GM21529 (cell line): Measurements from ENCODE around the gene KLRC4.
"Not testable (repeated sequence)": the region's sequence is repeated elsewhere in the genome, so short reads cannot be mapped to it uniquely, and the experiment has no call there.

ENCODE experiments used
- ATAC-seq: cut with Tn5 transposase; IDR thresholded peaks from one replicate; pipeline ENCODE4 v1.9.1; 2021; ENCODE audit not compliant: unreplicated experiment

Gene KLRC4

DNA sequence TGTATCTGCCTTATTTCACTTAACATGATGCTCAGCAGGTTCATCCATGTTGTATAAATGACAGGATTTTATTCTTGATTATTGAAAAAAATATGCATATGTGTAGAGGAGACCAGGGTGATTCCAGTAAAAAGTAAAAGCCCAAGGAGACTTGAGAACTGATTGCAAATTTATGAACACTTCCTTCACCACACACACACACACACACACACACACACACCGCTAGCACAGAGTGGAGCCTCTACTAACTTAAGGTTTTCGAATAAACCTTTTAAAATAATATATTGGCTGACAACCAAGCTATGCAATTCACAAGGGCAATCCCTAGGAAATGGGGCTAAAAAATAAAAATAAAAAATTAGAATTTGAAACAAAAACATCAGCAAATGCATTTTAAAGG is 11.4 kb downstream of the KLRC4 start:
- no peak for ATAC-seq

GRCh38 chr12:10397296-10397695 is 12.3 kb downstream of the KLRC4 start:
- ATAC-seq: no peak

- ATAC-seq: not testable (repeated sequence)
These were observed 13.4 kb downstream of the KLRC4 start for GRCh38 chr12:10396176-10396575.

- ATAC-seq: peak; percentile 90
These were observed 14.1 kb downstream of the KLRC4 start for GRCh38 chr12:10395390-10395998.

GRCh38 chr12:10394531-10395152 is 14.9 kb downstream of the KLRC4 start:
- ATAC-seq: not testable (repeated sequence)

GRCh38 chr12:10393291-10393690 is 16.3 kb downstream of the KLRC4 start:
- ATAC-seq: no peak

DNA sequence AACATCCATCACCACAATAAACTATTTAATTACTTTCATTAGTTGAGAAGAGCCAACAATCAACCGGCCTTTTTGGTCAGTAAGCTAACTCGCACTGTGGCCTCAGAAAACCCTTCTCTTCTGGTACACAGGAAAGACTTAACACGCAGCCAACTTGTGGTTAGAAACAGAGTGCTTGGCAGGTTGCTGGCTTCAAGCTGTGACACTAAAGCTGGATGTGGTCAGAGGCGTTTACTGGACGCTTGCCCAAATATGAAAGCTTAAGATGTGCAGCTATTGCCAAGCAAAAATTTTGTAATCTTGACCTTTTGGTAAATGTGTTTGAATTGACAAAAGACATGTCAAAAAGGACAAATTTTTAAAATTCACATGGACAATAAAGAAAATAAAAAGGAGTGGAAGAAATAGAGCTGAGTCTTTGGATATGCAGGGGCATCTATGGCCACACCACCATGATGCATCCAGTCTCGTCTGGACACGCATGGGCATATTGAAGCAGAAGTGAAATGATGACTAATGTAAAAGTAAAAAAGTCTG is 17.1 kb downstream of the KLRC4 start:
- no peak for ATAC-seq

- not testable (repeated sequence) for ATAC-seq
These were observed 18.6 kb downstream of the KLRC4 start for GRCh38 chr12:10390991-10391390.

- no peak for ATAC-seq
These were observed 19.7 kb downstream of the KLRC4 start, which contains the start of gene KLRK1 for GRCh38 chr12:10389904-10390303. Gene KLRK1 (minus strand): TSS chr12:10390041. CDS start chr12:10388810, 1,231 bp downstream.

- ATAC-seq: no peak
These were observed 20.7 kb downstream of the KLRC4 start for GRCh38 chr12:10388624-10389413.

DNA sequence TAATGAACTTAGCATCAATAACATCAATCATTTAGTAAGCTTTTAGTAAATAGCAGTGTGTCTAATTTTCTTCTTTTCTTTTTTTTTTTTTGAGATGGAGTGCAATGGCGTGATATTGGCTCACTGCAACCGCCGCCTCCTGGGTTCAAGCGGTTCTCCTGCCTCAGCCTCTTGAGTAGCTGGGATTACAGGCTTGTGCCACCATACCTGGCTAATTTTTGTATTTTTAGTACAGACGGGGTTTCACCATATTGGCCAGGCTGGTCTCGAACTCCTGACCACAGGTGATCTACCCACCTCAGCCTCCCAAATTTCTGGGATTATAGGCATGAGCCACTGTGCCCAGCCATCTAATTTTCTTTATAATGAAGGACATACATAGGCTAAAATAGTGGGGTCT is 22.1 kb downstream of the KLRC4 start:
- not testable (repeated sequence) for ATAC-seq

DNA sequence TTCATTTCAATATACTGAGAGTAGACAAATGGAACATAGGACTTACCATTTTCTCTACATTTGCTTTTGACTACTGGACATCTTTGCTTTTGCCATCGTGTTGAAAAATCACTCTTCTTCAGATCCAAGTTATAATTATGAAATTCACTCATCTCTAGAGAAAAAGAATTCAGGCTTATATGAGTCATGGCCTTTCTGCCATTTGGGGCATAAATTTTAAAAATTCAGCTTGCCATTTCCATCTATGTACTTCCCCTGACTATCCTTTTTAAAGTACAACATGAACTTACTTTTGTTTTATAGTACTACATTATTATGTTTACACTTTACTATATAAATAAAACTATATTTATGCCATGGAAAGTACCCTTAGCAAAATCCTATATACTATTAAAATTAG is 22.7 kb downstream of the KLRC4 start:
- ATAC-seq: no peak

GRCh38 chr12:10385166-10385613 is 24.4 kb downstream of the KLRC4 start:
- ATAC-seq: no peak

GRCh38 chr12:10384191-10384590 is 25.4 kb downstream of the KLRC4 start:
- ATAC-seq: no peak

DNA sequence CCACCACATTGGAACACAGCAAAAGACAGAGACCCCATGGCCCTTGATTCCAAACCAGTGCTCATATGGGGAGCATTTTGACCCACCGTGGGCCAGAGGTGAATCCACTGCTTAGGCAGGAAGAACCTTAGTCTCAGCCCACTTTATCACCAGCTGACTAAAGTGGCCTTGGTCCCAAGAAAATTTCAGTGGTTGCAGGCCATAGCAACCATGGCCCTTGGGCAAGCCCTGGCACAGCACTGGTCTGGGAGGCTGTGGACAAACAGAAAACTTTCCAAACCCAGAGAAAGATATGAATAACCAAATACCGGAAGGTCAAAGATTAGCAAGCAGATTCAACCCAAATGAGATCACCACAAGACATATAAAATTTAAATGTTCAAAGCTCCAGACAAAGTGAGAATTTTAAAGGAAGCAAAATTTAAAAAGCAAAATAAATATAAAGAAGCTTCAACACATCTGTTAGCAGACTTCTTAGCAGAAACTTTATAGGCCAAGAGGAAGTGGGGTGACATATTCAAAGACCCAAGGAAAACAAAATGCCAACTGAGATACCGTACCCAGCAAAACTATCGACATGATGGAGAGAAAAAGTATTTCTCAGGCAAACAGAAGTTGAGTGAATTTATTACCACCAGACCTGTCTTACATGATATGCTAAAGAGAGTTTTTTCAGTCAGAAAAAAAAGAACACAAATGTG is 27.5 kb downstream of the KLRC4 start:
- no peak for ATAC-seq

DNA sequence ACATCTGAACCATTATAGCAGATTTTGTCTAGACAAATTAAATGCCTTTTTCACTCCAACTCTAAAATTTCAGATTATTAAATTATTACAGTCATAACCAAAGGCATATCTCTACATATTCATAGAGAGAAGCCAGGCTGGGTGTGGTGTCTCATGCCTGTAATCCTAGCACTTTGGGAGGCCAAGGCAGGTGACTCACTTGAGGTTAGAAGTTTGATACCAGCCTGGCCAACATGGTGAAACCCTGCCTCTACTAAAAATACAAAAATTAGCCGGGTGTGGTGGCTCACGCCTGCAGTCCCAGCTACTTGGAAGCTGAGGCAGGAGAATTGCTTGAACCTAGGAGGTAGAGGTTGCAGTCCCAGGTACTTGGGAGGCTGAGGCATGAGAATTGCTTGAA is 30.8 kb downstream of the KLRC4 start:
- not testable (repeated sequence) for ATAC-seq

GRCh38 chr12:10374624-10375018 is 34.9 kb downstream of the KLRC4 start:
- no peak for ATAC-seq

- ATAC-seq: no peak
These were observed 37.0 kb downstream of the KLRC4 start for GRCh38 chr12:10372559-10372958.

DNA sequence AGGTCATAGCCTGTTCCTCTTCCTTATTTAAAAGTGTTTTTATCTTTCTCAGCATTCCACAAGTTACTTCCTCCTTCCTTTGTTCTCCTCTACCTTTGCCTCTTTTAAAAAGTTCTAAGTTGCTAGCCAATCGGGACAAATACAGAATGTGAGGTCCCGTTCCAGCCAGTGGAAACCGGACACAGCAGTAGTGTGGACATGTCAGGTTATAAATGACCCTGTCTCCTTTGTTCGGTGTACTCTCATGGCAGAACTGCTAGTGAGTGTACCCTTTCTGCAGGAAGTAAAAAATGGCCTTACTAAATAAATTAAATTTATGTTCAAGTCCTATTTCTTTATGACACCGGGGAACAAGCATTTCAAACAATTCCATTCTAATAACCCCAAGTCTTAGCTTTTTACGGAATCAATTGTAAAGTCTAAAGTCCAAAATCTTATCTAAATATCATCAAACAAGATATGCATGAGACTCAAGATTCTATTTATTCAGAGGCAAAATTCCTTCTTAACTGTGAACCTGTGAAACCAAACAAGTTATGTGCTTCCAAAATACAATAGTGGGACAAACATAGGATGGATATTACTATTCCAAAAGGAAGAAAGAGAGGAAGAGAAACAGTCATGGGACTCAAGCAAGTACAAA is 37.5 kb downstream of the KLRC4 start:
- not testable (repeated sequence) for ATAC-seq

DNA sequence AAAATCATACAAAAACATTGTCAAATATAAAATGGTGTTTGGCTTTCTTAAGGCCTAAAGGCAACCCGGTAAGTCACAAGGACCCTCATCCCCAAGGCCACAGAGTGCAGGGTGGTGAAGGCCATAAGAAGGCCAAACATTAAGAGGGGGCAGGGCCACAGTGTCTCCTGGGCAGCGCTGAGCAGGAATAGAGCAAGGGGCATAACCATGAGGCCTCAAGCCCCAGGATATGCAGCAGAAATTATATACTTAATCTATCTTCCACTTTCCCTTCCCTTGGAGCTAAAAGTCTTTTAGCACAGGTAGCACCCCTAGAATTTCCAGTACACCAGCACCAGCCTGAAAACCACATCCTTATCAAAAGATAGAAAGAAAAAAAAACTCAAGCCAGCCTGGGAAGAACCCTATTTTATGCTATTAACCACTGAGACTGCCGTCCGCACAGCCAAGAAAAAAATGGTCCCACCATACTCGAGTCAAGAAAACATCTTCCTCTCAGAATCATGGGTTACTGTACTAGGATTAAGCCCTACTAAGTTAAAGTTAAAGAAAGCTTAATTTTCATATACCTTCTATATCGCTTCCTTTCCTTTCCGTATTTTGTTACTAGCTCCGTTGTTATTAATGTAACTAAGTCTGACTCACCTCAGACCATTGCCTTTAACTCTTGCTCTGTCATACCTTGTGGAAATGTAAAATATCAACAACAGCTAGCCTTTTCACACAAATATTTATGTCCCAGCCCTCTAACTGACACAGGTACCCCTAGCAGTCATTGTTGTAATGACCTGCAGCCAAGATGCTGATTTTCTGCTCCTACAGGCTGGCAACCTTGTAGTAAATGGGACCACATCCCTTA is 39.8 kb downstream of the KLRC4 start:
- ATAC-seq: no peak
